Measurements from ENCODE around the gene USP30.

The USP30 gene, protein sequence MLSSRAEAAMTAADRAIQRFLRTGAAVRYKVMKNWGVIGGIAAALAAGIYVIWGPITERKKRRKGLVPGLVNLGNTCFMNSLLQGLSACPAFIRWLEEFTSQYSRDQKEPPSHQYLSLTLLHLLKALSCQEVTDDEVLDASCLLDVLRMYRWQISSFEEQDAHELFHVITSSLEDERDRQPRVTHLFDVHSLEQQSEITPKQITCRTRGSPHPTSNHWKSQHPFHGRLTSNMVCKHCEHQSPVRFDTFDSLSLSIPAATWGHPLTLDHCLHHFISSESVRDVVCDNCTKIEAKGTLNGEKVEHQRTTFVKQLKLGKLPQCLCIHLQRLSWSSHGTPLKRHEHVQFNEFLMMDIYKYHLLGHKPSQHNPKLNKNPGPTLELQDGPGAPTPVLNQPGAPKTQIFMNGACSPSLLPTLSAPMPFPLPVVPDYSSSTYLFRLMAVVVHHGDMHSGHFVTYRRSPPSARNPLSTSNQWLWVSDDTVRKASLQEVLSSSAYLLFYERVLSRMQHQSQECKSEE

DNA sequence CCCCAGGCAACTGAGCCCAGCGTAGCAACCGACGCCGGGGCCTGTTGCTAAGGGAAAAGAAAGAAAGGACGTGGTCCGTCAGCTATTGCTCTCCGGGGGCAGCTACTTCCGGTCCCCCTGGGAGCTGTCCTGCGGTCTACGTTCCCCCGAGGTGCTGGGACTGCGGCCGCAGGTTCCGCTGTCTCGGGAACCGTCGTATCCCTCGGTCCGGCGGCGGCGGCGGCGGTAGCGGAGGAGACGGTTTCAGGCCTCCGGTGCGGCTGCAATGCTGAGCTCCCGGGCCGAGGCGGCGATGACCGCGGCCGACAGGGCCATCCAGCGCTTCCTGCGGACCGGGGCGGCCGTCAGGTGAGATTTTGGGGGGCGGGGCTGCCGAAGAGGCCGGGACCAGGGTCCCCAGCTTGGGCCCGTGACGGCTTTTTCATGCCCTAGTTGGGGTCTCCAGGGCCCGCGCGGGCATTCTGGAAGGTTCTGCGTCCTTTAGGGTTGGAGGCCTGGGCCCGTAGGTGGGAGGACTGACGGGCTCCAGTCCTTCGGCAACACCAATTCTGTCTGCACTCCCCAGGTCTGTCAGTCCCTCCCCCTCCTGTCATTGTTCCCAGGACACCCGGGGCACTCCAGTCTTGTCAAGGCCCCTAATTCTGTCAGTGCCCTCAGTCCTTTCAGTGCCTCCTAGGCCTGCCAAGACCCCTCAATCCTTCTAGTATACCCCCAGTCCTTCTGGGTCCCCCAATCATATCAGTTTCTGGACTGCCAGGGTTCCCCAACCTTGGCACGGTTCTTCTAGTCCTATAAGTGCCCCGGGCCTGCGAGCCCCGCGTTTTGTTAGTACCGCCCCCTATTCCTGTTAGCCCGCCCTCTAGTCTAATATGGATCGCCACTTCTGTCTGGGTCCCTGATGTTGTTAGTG lies at the start of gene USP30:
TSS of gene USP30 (plus strand) at position 163 of the 910 bp plus-strand sequence. CDS start at position 266, 103 bp downstream.
- Histone ChIP-seq H3K4me3 (IDR thresholded peaks at IDR 0.05; ENCODE audit: insufficient read depth, low read depth, low read length) (no peak within 1 kb of the TSS), H2AFZ (ENCODE audit: low read depth) (peak within 1 kb of the TSS; percentile 80), H3K36me3 (ENCODE audit: insufficient read depth) (no peaks in the 10 kb centered on the region), H3K9ac (peak within 1 kb of the TSS; percentile 21; the same call in 1 of the 2 replicates), H3K79me2 (ENCODE audit: insufficient read depth, low read depth) (no peaks in the 10 kb centered on the region), H4K20me1 (ENCODE audit: insufficient read depth) (no peaks in the 10 kb centered on the region), H3K4me2 (peak within 1 kb of the TSS; percentile 69), H3K27me3 (ENCODE audit: insufficient read depth, low read depth) (no peaks in the 10 kb centered on the region), H3K4me1 (ENCODE audit: low read depth, poor library complexity, severe bottlenecking) (peaks cover 9% of the 10 kb centered on the region), H3K27ac (peak within 1 kb of the TSS; percentile 45)
- no peak for TF ChIP-seq CTCF (conservative IDR thresholded peaks at IDR 0.05; ENCODE audit: low read depth, low read length)

GRCh38 chr12:109004017-109004416 lies 48.4 kb upstream of the USP30 start:
- TF ChIP-seq CTCF (conservative IDR thresholded peaks at IDR 0.05; ENCODE audit: low read depth, low read length), result no peak
- Histone ChIP-seq H3K4me2 (no peak overlapping the region), H3K27ac (no peak overlapping the region), H3K4me3 (IDR thresholded peaks at IDR 0.05; ENCODE audit: insufficient read depth, low read depth, low read length) (no peak overlapping the region), H3K27me3 (ENCODE audit: insufficient read depth, low read depth) (no peaks in the 10 kb centered on the region), H4K20me1 (ENCODE audit: insufficient read depth) (no peaks in the 10 kb centered on the region), H3K79me2 (ENCODE audit: insufficient read depth, low read depth) (no peaks in the 10 kb centered on the region), H2AFZ (ENCODE audit: low read depth) (no peak overlapping the region), H3K9ac (no peak overlapping the region), H3K4me1 (ENCODE audit: low read depth, poor library complexity, severe bottlenecking) (no peaks in the 10 kb centered on the region), H3K36me3 (ENCODE audit: insufficient read depth) (no peaks in the 10 kb centered on the region)

GRCh38 chr12:109009766-109010165 lies 42.6 kb upstream of the USP30 start:
- no peak overlapping the region for H3K4me3 ChIP-seq (IDR thresholded peaks at IDR 0.05; ENCODE audit: insufficient read depth, low read depth, low read length)
- H2AFZ ChIP-seq (ENCODE audit: low read depth), result no peak overlapping the region
- no peak overlapping the region for H3K9ac ChIP-seq
- H4K20me1 ChIP-seq (ENCODE audit: insufficient read depth), result no peaks in the 10 kb centered on the region
- H3K4me1 ChIP-seq (ENCODE audit: low read depth, poor library complexity, severe bottlenecking), result no peaks in the 10 kb centered on the region
- no peak overlapping the region for H3K4me2 ChIP-seq
- no peak for TF ChIP-seq CTCF (conservative IDR thresholded peaks at IDR 0.05; ENCODE audit: low read depth, low read length)
- H3K27ac ChIP-seq, result no peak overlapping the region
- H3K36me3 ChIP-seq (ENCODE audit: insufficient read depth), result no peaks in the 10 kb centered on the region
- H3K79me2 ChIP-seq (ENCODE audit: insufficient read depth, low read depth), result no peaks in the 10 kb centered on the region
- no peaks in the 10 kb centered on the region for H3K27me3 ChIP-seq (ENCODE audit: insufficient read depth, low read depth)

GRCh38 chr12:109010259-109010658 lies 42.1 kb upstream of the USP30 start:
- Histone ChIP-seq H3K9ac (no peak overlapping the region), H3K4me1 (ENCODE audit: low read depth, poor library complexity, severe bottlenecking) (no peaks in the 10 kb centered on the region), H2AFZ (ENCODE audit: low read depth) (no peak overlapping the region), H4K20me1 (ENCODE audit: insufficient read depth) (no peaks in the 10 kb centered on the region), H3K4me2 (no peak overlapping the region), H3K27ac (no peak overlapping the region), H3K4me3 (IDR thresholded peaks at IDR 0.05; ENCODE audit: insufficient read depth, low read depth, low read length) (no peak overlapping the region), H3K79me2 (ENCODE audit: insufficient read depth, low read depth) (no peaks in the 10 kb centered on the region), H3K36me3 (ENCODE audit: insufficient read depth) (no peaks in the 10 kb centered on the region), H3K27me3 (ENCODE audit: insufficient read depth, low read depth) (no peaks in the 10 kb centered on the region)
- TF ChIP-seq CTCF (conservative IDR thresholded peaks at IDR 0.05; ENCODE audit: low read depth, low read length), result no peak

Data from KMS-11 (cell line).